Mononuclear cell (primary cell): ENCODE data around the gene NPC1L1. TPM values are rescaled to one million over a fixed set of nuclear protein-coding genes. Genes with fewer than 3 reads are reported as not detected.

ENCODE experiments used
- H3K27me3 ChIP-seq: 2 replicates; pipeline ENCODE4 v1.6.0; 2011; ENCODE audit warnings: low read length, control low read depth; ENCODE audit not compliant: insufficient read depth
- H3K4me1 ChIP-seq: 2 replicates; pipeline ENCODE4 v1.5.1; 2011; ENCODE audit warnings: mild to moderate bottlenecking, low read length, control low read depth; ENCODE audit not compliant: insufficient read depth
- H3K4me3 ChIP-seq: 2 replicates; pipeline ENCODE4 v1.5.1; 2011; ENCODE audit warnings: mild to moderate bottlenecking, low read length, moderate library complexity
- H3K9me3 ChIP-seq: 2 replicates; pipeline ENCODE4 v1.5.1; 2011; ENCODE audit warnings: low read depth, mild to moderate bottlenecking, control low read depth, low read length
- total RNA-seq: library from RNA; depleted of rRNA; stranded (reverse); fragments of >200 nt; gene quantifications from one replicate; pipeline ENCODE4 v1.2.3, GENCODE V29; 2012

NPC1L1 gene
- total RNA-seq, 1 donor = not detected

GRCh38 chr7:44533301-44534055 lies 7.7 kb downstream of the NPC1L1 start:
- Histone ChIP-seq H3K27me3 (no peaks in the 10 kb centered on the region), H3K4me3 (no peak overlapping the region), H3K9me3 (no peaks in the 10 kb centered on the region)

GRCh38 chr7:44531421-44532380 lies 9.4 kb downstream of the NPC1L1 start:
- H3K4me3 ChIP-seq = no peak overlapping the region
- no peaks in the 10 kb centered on the region for H3K9me3 ChIP-seq
- no peaks in the 10 kb centered on the region for H3K4me1 ChIP-seq
- no peaks in the 10 kb centered on the region for H3K27me3 ChIP-seq

More at GRCh38 chr7:44533301-44534055, 7.7 kb downstream of the NPC1L1 start:
- no peaks in the 10 kb centered on the region for H3K4me1 ChIP-seq

GRCh38 chr7:44530990-44531389 lies 10.1 kb downstream of the NPC1L1 start:
- H3K27me3 ChIP-seq = no peaks in the 10 kb centered on the region
- H3K4me3 ChIP-seq = no peak overlapping the region
- no peaks in the 10 kb centered on the region for H3K9me3 ChIP-seq
- H3K4me1 ChIP-seq = no peaks in the 10 kb centered on the region

- Histone ChIP-seq H3K27me3 (no peaks in the 10 kb centered on the region), H3K9me3 (no peaks in the 10 kb centered on the region), H3K4me3 (no peak overlapping the region), H3K4me1 (no peaks in the 10 kb centered on the region)
These were observed 16.2 kb downstream of the NPC1L1 start for GRCh38 chr7:44524811-44525388.

GRCh38 chr7:44522315-44522714 lies 18.8 kb downstream of the NPC1L1 start:
- no peaks in the 10 kb centered on the region for H3K9me3 ChIP-seq
- no peaks in the 10 kb centered on the region for H3K4me1 ChIP-seq
- H3K27me3 ChIP-seq = no peaks in the 10 kb centered on the region
- no peak overlapping the region for H3K4me3 ChIP-seq

- Histone ChIP-seq H3K4me1 (no peaks in the 10 kb centered on the region), H3K4me3 (no peak overlapping the region), H3K9me3 (no peaks in the 10 kb centered on the region), H3K27me3 (no peaks in the 10 kb centered on the region)
These were observed 19.6 kb downstream of the NPC1L1 start for GRCh38 chr7:44521347-44522095.

- no peaks in the 10 kb centered on the region for H3K9me3 ChIP-seq
- H3K27me3 ChIP-seq = no peaks in the 10 kb centered on the region
- H3K4me1 ChIP-seq = no peaks in the 10 kb centered on the region
- H3K4me3 ChIP-seq = no peak overlapping the region
These were observed 20.6 kb downstream of the NPC1L1 start for GRCh38 chr7:44520574-44520973.

GRCh38 chr7:44519546-44519945 lies 21.6 kb downstream of the NPC1L1 start:
- Histone ChIP-seq H3K4me1 (no peaks in the 10 kb centered on the region), H3K9me3 (no peaks in the 10 kb centered on the region), H3K4me3 (no peak overlapping the region), H3K27me3 (no peaks in the 10 kb centered on the region)

- no peaks in the 10 kb centered on the region for H3K9me3 ChIP-seq
- H3K4me1 ChIP-seq = no peaks in the 10 kb centered on the region
- H3K27me3 ChIP-seq = no peaks in the 10 kb centered on the region
- H3K4me3 ChIP-seq = no peak overlapping the region
These were observed 22.4 kb downstream of the NPC1L1 start for GRCh38 chr7:44518761-44519160.

- H3K4me3 ChIP-seq = no peak overlapping the region
- H3K9me3 ChIP-seq = no peaks in the 10 kb centered on the region
- H3K4me1 ChIP-seq = no peaks in the 10 kb centered on the region
- H3K27me3 ChIP-seq = no peaks in the 10 kb centered on the region
These were observed 24.0 kb downstream of the NPC1L1 start for GRCh38 chr7:44517175-44517574.

- H3K4me1 ChIP-seq = no peaks in the 10 kb centered on the region
- H3K9me3 ChIP-seq = no peaks in the 10 kb centered on the region
- no peaks in the 10 kb centered on the region for H3K27me3 ChIP-seq
- no peak overlapping the region for H3K4me3 ChIP-seq
These were observed 25.4 kb downstream of the NPC1L1 start for GRCh38 chr7:44515590-44516268.

- Histone ChIP-seq H3K9me3 (no peaks in the 10 kb centered on the region), H3K27me3 (no peaks in the 10 kb centered on the region), H3K4me3 (no peak overlapping the region), H3K4me1 (no peaks in the 10 kb centered on the region)
These were observed 28.4 kb downstream of the NPC1L1 start for GRCh38 chr7:44512736-44513135.

- Histone ChIP-seq H3K9me3 (no peaks in the 10 kb centered on the region), H3K4me3 (no peak overlapping the region), H3K27me3 (no peaks in the 10 kb centered on the region), H3K4me1 (no peaks in the 10 kb centered on the region)
These were observed 29.2 kb downstream of the NPC1L1 start for GRCh38 chr7:44511863-44512468.

GRCh38 chr7:44511236-44511635 lies 29.9 kb downstream of the NPC1L1 start:
- no peaks in the 10 kb centered on the region for H3K27me3 ChIP-seq
- H3K4me1 ChIP-seq = no peaks in the 10 kb centered on the region
- no peak overlapping the region for H3K4me3 ChIP-seq
- H3K9me3 ChIP-seq = no peaks in the 10 kb centered on the region
